Stomach (tissue), 4 donors: Measurements from ENCODE around the gene BABAM1.

Source experiments
- CTCF ChIP-seq, 7 experiments: fragments of 450-650 bp in 4 of 7; fragments of 200-600 bp in 3 of 7; sonication (generic) in 3 of 7; IDR thresholded peaks; one replicate each; pipeline ENCODE4 v1.5.1; 2016 to 2019; ENCODE audit warnings: antibody characterized with exemption in 7 of 7, control low read depth in 2 of 7, mild to moderate bottlenecking in 1 of 7
- EP300 ChIP-seq: sonication (generic); formaldehyde crosslinking; IDR thresholded peaks from one replicate; pipeline ENCODE4 v1.6.1; 2017; ENCODE audit warnings: antibody characterized with exemption
- POLR2A ChIP-seq, 4 donors: fragments of 450-650 bp; IDR thresholded peaks; one replicate each; pipeline ENCODE4 v1.6.1; 2016; ENCODE audit warnings: antibody characterized with exemption in 4 of 4, control low read depth in 2 of 4, mild to moderate bottlenecking in 1 of 4, moderate library complexity in 1 of 4
- POLR2AphosphoS5 ChIP-seq, 3 donors: sonication (generic); formaldehyde crosslinking; IDR thresholded peaks; one replicate each; pipeline ENCODE4 v1.6.1; 2016; ENCODE audit warnings: antibody characterized with exemption in 3 of 3

GRCh38 chr19:17259934-17260333 is 7.3 kb upstream of the BABAM1 start:
- TF ChIP-seq CTCF (IDR thresholded peaks at IDR 0.05), result no peak
- TF ChIP-seq POLR2AphosphoS5 (IDR thresholded peaks at IDR 0.05), result no peak
- no peak for TF ChIP-seq EP300
- TF ChIP-seq POLR2A (IDR thresholded peaks at IDR 0.05), result no peak
